Testis (tissue), 2 donors: ENCODE data around the gene PEX26.

Source experiments
- POLR2A ChIP-seq: fragments of 450-650 bp; IDR thresholded peaks from one replicate; pipeline ENCODE4 v1.6.1; 2017; ENCODE audit warnings: antibody characterized with exemption, mild to moderate bottlenecking, moderate library complexity
- TF ChIP-seq, protein P1 (sequence below), 3 experiments: fragments of 450-650 bp in 2 of 3; fragments of 200-600 bp in 1 of 3; sonication (generic) in 1 of 3; IDR thresholded peaks; one replicate each; pipeline ENCODE4 v1.5.1; 2016 to 2019; ENCODE audit warnings: antibody characterized with exemption in 3 of 3, mild to moderate bottlenecking in 2 of 3, moderate library complexity in 1 of 3

DNA sequence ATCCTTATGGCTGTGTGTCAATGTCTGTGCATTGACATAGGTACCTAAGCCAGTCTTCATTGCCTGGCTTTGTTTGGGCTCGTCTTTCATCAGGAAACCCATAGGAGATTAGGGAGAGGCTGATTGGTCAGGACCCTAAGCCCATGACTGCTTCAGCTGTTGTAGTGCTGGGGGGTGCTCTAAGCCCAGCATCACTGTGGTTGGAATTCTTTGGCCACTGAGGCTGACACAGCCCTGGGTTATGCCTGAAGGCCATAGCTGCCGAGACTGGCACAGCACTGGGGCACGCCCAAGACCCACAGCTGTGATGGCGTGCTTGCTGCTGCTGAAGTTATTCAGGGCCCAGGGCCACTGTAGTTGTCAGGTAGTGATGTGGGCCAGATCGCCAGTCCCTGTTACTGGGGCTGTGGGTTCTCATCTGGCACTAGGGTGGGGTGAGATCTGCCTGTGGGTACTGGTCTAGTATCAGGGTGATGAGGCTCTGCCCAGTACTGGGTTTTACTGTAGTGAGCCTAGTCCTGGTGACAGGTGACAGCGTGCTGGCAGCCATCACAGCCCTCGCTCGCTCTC lies 77.1 kb downstream of the PEX26 start:
- TF ChIP-seq, protein P1, sequence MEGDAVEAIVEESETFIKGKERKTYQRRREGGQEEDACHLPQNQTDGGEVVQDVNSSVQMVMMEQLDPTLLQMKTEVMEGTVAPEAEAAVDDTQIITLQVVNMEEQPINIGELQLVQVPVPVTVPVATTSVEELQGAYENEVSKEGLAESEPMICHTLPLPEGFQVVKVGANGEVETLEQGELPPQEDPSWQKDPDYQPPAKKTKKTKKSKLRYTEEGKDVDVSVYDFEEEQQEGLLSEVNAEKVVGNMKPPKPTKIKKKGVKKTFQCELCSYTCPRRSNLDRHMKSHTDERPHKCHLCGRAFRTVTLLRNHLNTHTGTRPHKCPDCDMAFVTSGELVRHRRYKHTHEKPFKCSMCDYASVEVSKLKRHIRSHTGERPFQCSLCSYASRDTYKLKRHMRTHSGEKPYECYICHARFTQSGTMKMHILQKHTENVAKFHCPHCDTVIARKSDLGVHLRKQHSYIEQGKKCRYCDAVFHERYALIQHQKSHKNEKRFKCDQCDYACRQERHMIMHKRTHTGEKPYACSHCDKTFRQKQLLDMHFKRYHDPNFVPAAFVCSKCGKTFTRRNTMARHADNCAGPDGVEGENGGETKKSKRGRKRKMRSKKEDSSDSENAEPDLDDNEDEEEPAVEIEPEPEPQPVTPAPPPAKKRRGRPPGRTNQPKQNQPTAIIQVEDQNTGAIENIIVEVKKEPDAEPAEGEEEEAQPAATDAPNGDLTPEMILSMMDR (IDR thresholded peaks at IDR 0.05): no peak
- TF ChIP-seq POLR2A: no peak
